WTC11 (cell line): ENCODE results near the gene RPS24. TPM values are rescaled to one million over a fixed set of nuclear protein-coding genes. Genes with fewer than 3 reads are reported as not detected.
"Not testable (repeated sequence)": the region's sequence is repeated elsewhere in the genome, so short reads cannot be mapped to it uniquely, and the experiment has no call there.

ENCODE experiments used
- ATAC-seq: fragments of 200-7000 bp; cut with Tn5 transposase; 2 replicates; pipeline ENCODE4 v1.10.0; 2021; ENCODE audit warnings: mild to moderate bottlenecking, moderate library complexity
- CTCF ChIA-PET: fragments of 300-600 bp; sonication (Branson Sonifier 250); formaldehyde crosslinking; loops from one replicate; lab custom pipeline; 2021; ENCODE audit warnings: antibody characterized with exemption; lab: Charles Lee
- POLR2A ChIA-PET: fragments of 350-600 bp; sonication (Branson Sonifier 250); formaldehyde crosslinking; loops from one replicate; lab custom pipeline; 2021; ENCODE audit warnings: antibody characterized with exemption; lab: Charles Lee
- DNase-seq: peaks from one replicate; pipeline ENCODE4 v3.0.0; 2021; ENCODE audit warnings: low spot score
- H3K27ac Mint-ChIP-seq: 2 replicates; pipeline ENCODE4 v1.8.0; 2021; ENCODE audit warnings: mixed read lengths
- H3K27me3 Mint-ChIP-seq: 2 replicates; pipeline ENCODE4 v1.8.0; 2021; ENCODE audit warnings: low read depth, mild to moderate bottlenecking, moderate library complexity, mixed read lengths
- H3K36me3 Mint-ChIP-seq: 2 replicates; pipeline ENCODE4 v1.8.0; 2021; ENCODE audit warnings: mixed read lengths
- H3K4me1 Mint-ChIP-seq: 2 replicates; pipeline ENCODE4 v1.8.0; 2022; ENCODE audit warnings: mixed read lengths
- H3K4me3 Mint-ChIP-seq: 2 replicates; pipeline ENCODE4 v1.8.0; 2021; ENCODE audit warnings: mild to moderate bottlenecking, moderate library complexity, mixed read lengths
- H3K9me3 Mint-ChIP-seq: 2 replicates; pipeline ENCODE4 v1.8.0; 2021; ENCODE audit warnings: mixed read lengths
- ATF6 ChIP-seq: sonication (generic); formaldehyde crosslinking; IDR thresholded peaks from 2 replicates; pipeline ENCODE4 v1.8.1; 2023; ENCODE audit warnings: mild to moderate bottlenecking, missing genetic modification reagents
- ERG ChIP-seq: fragments of 250-450 bp; sonication (Bioruptor Pico); IDR thresholded peaks from 2 replicates; pipeline ENCODE4 v1.8.0; 2021; ENCODE audit warnings: mild to moderate bottlenecking
- FOXJ3 ChIP-seq: sonication (generic); formaldehyde crosslinking; IDR thresholded peaks from 2 replicates; pipeline ENCODE4 v1.9.0; 2021; ENCODE audit warnings: missing genetic modification reagents, mild to moderate bottlenecking, borderline replicate concordance
- FOXK1 ChIP-seq: sonication (generic); formaldehyde crosslinking; IDR thresholded peaks from 2 replicates; pipeline ENCODE4 v1.8.0; 2022; ENCODE audit warnings: mild to moderate bottlenecking, moderate library complexity, missing genetic modification reagents
- IRF2 ChIP-seq: sonication (generic); formaldehyde crosslinking; IDR thresholded peaks from 2 replicates; pipeline ENCODE4 v1.8.0; 2022; ENCODE audit warnings: low read depth, missing genetic modification reagents, borderline replicate concordance
- MYBL2 ChIP-seq: sonication (generic); formaldehyde crosslinking; IDR thresholded peaks from 2 replicates; pipeline ENCODE4 v1.8.1; 2023; ENCODE audit warnings: mild to moderate bottlenecking, moderate library complexity, missing genetic modification reagents
- NFATC4 ChIP-seq: fragments of 250-450 bp; sonication (Bioruptor Pico); IDR thresholded peaks from 2 replicates; pipeline ENCODE4 v1.9.0; 2021; ENCODE audit warnings: mild to moderate bottlenecking
- NFE2L1 ChIP-seq: sonication (generic); formaldehyde crosslinking; IDR thresholded peaks from 2 replicates; pipeline ENCODE4 v1.8.1; 2023; ENCODE audit warnings: missing genetic modification reagents
- NFYB ChIP-seq: sonication (generic); formaldehyde crosslinking; conservative IDR thresholded peaks from 2 replicates; pipeline ENCODE4 v1.8.0; 2022; ENCODE audit warnings: low read depth, missing genetic modification reagents
- RELA ChIP-seq: sonication (generic); formaldehyde crosslinking; IDR thresholded peaks from 2 replicates; pipeline ENCODE4 v1.8.1; 2022; ENCODE audit warnings: missing genetic modification reagents, mild to moderate bottlenecking, borderline replicate concordance
- RORB ChIP-seq: fragments of 250-450 bp; sonication (Bioruptor Pico); IDR thresholded peaks from 2 replicates; pipeline ENCODE4 v1.9.0; 2021; ENCODE audit warnings: mild to moderate bottlenecking
- SMAD3 ChIP-seq: sonication (generic); formaldehyde crosslinking; IDR thresholded peaks from 2 replicates; pipeline ENCODE4 v1.8.0; 2022; ENCODE audit warnings: missing genetic modification reagents, mild to moderate bottlenecking, borderline replicate concordance
- SMAD4 ChIP-seq: sonication (generic); formaldehyde crosslinking; IDR thresholded peaks from 2 replicates; pipeline ENCODE4 v1.8.0; 2022; ENCODE audit warnings: mild to moderate bottlenecking, missing genetic modification reagents
- TEAD4 ChIP-seq: sonication (generic); formaldehyde crosslinking; IDR thresholded peaks from 2 replicates; pipeline ENCODE4 v1.8.0; 2022; ENCODE audit warnings: mild to moderate bottlenecking, missing genetic modification reagents
- USF2 ChIP-seq: sonication (generic); formaldehyde crosslinking; IDR thresholded peaks from 2 replicates; pipeline ENCODE4 v1.8.1; 2023; ENCODE audit warnings: mild to moderate bottlenecking, missing genetic modification reagents, moderate library complexity
- ZBTB21 ChIP-seq: sonication (generic); formaldehyde crosslinking; IDR thresholded peaks from 2 replicates; pipeline ENCODE4 v1.8.1; 2023; ENCODE audit warnings: mild to moderate bottlenecking, missing genetic modification reagents, borderline replicate concordance
- ZBTB43 ChIP-seq: sonication (generic); formaldehyde crosslinking; IDR thresholded peaks from 2 replicates; pipeline ENCODE4 v1.8.1; 2023; ENCODE audit warnings: mild to moderate bottlenecking, missing genetic modification reagents
- ZNF232 ChIP-seq: sonication (generic); formaldehyde crosslinking; IDR thresholded peaks from 2 replicates; pipeline ENCODE4 v1.8.0; 2022; ENCODE audit warnings: mild to moderate bottlenecking, missing genetic modification reagents
- total RNA-seq: library from RNA; stranded (reverse); gene quantifications from 3 replicates; pipeline ENCODE4 v1.2.3, GENCODE V29; 2021
- TF ChIP-seq, protein P1 (sequence below): sonication (generic); formaldehyde crosslinking; IDR thresholded peaks from 2 replicates; pipeline ENCODE4 v1.8.0; 2022; ENCODE audit warnings: mild to moderate bottlenecking, missing genetic modification reagents
- TF ChIP-seq, protein P2 (sequence below): sonication (generic); formaldehyde crosslinking; IDR thresholded peaks from 2 replicates; pipeline ENCODE4 v1.8.0; 2022; ENCODE audit warnings: missing genetic modification reagents

Gene RPS24
- total RNA-seq, 1 experiment from 2014 or later = 1,819 TPM

DNA sequence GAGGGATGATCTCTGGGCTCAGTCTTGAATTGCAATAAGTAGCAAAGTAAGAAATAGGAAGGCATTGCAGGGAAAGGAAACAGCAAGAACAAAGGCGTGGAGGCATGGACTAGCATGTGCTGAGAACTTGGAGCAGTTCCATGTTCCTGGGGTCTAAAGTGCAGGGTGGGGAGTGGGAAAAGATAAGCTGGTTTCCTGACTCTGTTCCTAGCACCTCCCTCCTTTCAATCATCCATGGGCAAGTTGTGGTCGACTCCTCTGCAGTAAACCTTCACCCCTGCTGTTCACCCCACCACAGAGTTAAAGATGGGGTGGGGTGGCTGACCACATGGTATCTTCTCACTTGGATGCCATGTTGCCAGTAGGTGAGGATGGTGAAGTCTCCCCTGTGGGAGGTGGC lies 29.6 kb downstream of the RPS24 start:
- H3K9me3 Mint-ChIP-seq = no peaks in the 10 kb centered on the region
- ATAC-seq (no peak), DNase-seq (no peak)
- peaks cover 4% of the 10 kb centered on the region; the same call in 1 of the 2 replicates for H3K4me1 Mint-ChIP-seq
- H3K27me3 Mint-ChIP-seq = peaks cover 2% of the 10 kb centered on the region; the same call in 1 of the 2 replicates
- H3K4me3 Mint-ChIP-seq = no peak overlapping the region
- no peaks in the 10 kb centered on the region for H3K36me3 Mint-ChIP-seq
- TF ChIP-seq USF2 (CRISPR knock-in tag) (no peak), ZBTB21 (no peak), SMAD4 (CRISPR knock-in tag) (no peak), ZNF232 (CRISPR knock-in tag) (no peak), FOXK1 (CRISPR knock-in tag) (no peak), MYBL2 (CRISPR knock-in tag) (no peak), ZBTB43 (no peak), ATF6 (no peak), NFYB (CRISPR knock-in tag) (no peak), RORB (CRISPR knock-in tag) (no peak), SMAD3 (CRISPR knock-in tag) (no peak), RELA (CRISPR knock-in tag) (no peak), FOXJ3 (no peak), IRF2 (no peak)
- TF ChIP-seq, protein P1, sequence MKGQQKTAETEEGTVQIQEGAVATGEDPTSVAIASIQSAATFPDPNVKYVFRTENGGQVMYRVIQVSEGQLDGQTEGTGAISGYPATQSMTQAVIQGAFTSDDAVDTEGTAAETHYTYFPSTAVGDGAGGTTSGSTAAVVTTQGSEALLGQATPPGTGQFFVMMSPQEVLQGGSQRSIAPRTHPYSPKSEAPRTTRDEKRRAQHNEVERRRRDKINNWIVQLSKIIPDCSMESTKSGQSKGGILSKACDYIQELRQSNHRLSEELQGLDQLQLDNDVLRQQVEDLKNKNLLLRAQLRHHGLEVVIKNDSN (CRISPR knock-in tag) = no peak
- ChIA-PET CTCF (no interaction called here), POLR2A (no interaction called here)
- no peak overlapping the region for H3K27ac Mint-ChIP-seq

GRCh38 chr10:78064919-78065318 lies 31.3 kb downstream of the RPS24 start:
- H3K9me3 Mint-ChIP-seq, H3K4me3 Mint-ChIP-seq, H3K36me3 Mint-ChIP-seq, H3K27me3 Mint-ChIP-seq, DNase-seq, POLR2A ChIA-PET, H3K4me1 Mint-ChIP-seq, CTCF ChIA-PET, ATAC-seq, H3K27ac Mint-ChIP-seq: not testable (repeated sequence)

DNA sequence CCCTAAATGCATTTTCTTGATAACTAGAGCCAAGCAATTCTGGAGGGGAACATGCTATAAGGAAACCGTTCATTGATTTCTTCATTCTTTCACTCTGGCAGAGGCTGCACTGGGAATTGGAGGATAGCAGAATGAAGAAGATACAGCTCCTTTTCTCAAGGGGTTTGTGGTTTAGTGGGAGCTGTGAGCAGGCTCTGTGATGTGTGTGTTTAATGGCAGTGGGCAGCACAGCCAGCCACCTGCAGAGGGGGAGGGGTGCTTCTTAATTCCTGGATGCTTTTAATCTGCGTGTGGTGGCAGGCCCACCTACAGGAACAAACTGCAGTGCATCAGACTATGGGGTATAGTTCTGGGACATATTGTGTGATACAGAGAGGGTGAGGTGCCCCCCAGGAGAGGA lies 31.9 kb downstream of the RPS24 start:
- ChIA-PET CTCF (no interaction called here), POLR2A (no interaction called here)
- peaks cover 2% of the 10 kb centered on the region; the same call in 1 of the 2 replicates for H3K27me3 Mint-ChIP-seq
- DNase-seq = no peak
- no peak overlapping the region for H3K4me3 Mint-ChIP-seq
- H3K36me3 Mint-ChIP-seq = no peaks in the 10 kb centered on the region
- no peak overlapping the region for H3K27ac Mint-ChIP-seq
- H3K9me3 Mint-ChIP-seq = no peaks in the 10 kb centered on the region
- peaks cover 4% of the 10 kb centered on the region; the same call in 1 of the 2 replicates for H3K4me1 Mint-ChIP-seq
- ATAC-seq = no peak
- TF ChIP-seq ZBTB43 (no peak), RORB (CRISPR knock-in tag) (no peak), NFATC4 (no peak), ERG (CRISPR knock-in tag) (no peak), TEAD4 (no peak), RELA (CRISPR knock-in tag) (no peak), SMAD4 (CRISPR knock-in tag) (no peak), NFE2L1 (CRISPR knock-in tag) (no peak)
- TF ChIP-seq, protein P2, sequence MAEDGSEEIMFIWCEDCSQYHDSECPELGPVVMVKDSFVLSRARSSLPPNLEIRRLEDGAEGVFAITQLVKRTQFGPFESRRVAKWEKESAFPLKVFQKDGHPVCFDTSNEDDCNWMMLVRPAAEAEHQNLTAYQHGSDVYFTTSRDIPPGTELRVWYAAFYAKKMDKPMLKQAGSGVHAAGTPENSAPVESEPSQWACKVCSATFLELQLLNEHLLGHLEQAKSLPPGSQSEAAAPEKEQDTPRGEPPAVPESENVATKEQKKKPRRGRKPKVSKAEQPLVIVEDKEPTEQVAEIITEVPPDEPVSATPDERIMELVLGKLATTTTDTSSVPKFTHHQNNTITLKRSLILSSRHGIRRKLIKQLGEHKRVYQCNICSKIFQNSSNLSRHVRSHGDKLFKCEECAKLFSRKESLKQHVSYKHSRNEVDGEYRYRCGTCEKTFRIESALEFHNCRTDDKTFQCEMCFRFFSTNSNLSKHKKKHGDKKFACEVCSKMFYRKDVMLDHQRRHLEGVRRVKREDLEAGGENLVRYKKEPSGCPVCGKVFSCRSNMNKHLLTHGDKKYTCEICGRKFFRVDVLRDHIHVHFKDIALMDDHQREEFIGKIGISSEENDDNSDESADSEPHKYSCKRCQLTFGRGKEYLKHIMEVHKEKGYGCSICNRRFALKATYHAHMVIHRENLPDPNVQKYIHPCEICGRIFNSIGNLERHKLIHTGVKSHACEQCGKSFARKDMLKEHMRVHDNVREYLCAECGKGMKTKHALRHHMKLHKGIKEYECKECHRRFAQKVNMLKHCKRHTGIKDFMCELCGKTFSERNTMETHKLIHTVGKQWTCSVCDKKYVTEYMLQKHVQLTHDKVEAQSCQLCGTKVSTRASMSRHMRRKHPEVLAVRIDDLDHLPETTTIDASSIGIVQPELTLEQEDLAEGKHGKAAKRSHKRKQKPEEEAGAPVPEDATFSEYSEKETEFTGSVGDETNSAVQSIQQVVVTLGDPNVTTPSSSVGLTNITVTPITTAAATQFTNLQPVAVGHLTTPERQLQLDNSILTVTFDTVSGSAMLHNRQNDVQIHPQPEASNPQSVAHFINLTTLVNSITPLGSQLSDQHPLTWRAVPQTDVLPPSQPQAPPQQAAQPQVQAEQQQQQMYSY (CRISPR knock-in tag) = no peak
